ENCODE measurements around the gene CIDEB. TPM values are rescaled to one million over a fixed set of nuclear protein-coding genes. Genes with fewer than 3 reads are reported as not detected.
A peak's percentile ranks its signal among the peaks of the same experiment; 100 is the strongest.

Gene CIDEB
- total and polyA plus RNA-seq, 10 of the 15 experiments (the other 5 are each of a cell fraction or from before 2014, with no cell fraction given), result 0.34 to 6.3 (median 3.2) TPM

GRCh38 chr14:24279301-24280186 lies 28.2 kb downstream of the CIDEB start (continued):
- TF ChIP-seq, protein P1, sequence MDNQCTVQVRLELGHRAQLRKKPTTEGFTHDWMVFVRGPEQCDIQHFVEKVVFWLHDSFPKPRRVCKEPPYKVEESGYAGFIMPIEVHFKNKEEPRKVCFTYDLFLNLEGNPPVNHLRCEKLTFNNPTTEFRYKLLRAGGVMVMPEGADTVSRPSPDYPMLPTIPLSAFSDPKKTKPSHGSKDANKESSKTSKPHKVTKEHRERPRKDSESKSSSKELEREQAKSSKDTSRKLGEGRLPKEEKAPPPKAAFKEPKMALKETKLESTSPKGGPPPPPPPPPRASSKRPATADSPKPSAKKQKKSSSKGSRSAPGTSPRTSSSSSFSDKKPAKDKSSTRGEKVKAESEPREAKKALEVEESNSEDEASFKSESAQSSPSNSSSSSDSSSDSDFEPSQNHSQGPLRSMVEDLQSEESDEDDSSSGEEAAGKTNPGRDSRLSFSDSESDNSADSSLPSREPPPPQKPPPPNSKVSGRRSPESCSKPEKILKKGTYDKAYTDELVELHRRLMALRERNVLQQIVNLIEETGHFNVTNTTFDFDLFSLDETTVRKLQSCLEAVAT (IDR thresholded peaks at IDR 0.05), result no peak
- TF ChIP-seq MAX (IDR thresholded peaks at IDR 0.05; ENCODE audit: low read depth, low read length) (peak; percentile 41; the same call in 1 of the 2 replicates), NFYA (IDR thresholded peaks at IDR 0.05; ENCODE audit: borderline replicate concordance, low read depth, low read length) (no peak), ZBTB40 (IDR thresholded peaks at IDR 0.05; ENCODE audit: borderline replicate concordance) (no peak), MXI1 (IDR thresholded peaks at IDR 0.05; ENCODE audit: low read depth, low read length) (no peak), GATAD2B (conservative IDR thresholded peaks at IDR 0.05; ENCODE audit: low read depth) (no peak), POLR2AphosphoS5 (IDR thresholded peaks at IDR 0.05; ENCODE audit: low read length) (no peak), ZNF207 (IDR thresholded peaks at IDR 0.05; ENCODE audit: borderline replicate concordance) (no peak), CHD1 (IDR thresholded peaks at IDR 0.05; ENCODE audit: low read depth, low read length) (no peak), TBL1XR1 (IDR thresholded peaks at IDR 0.05; ENCODE audit: low read depth, low read length) (no peak)
